Lung (tissue), 12 donors: ENCODE results near the gene PPTC7. TPM values are rescaled to one million over a fixed set of nuclear protein-coding genes. Genes with fewer than 3 reads are reported as not detected.

Experiments
- ATAC-seq: fragments of 200-7000 bp; cut with Tn5 transposase; one replicate; pipeline ENCODE4 v1.9.1; 2020; ENCODE audit warnings: moderate number of reproducible peaks; ENCODE audit not compliant: insufficient read depth, low FRiP score
- DNase-seq, 3 donors: peaks; one replicate each; pipeline ENCODE4 v3.0.0-alpha.2; 2013 to 2017
- H3K27ac ChIP-seq, 2 donors: one replicate each; pipeline ENCODE4 v1.5.1; 2013; ENCODE audit warnings: mild to moderate bottlenecking in 2 of 2, moderate library complexity in 2 of 2, control low read depth in 1 of 2, inconsistent platforms in 1 of 2, low read depth in 1 of 2, low read length in 1 of 2
- H3K27me3 ChIP-seq, 3 donors: one replicate each; pipeline ENCODE4 v1.5.1; 2013; ENCODE audit warnings: low read length in 2 of 3; ENCODE audit not compliant: control insufficient read depth in 3 of 3, insufficient read depth in 3 of 3
- H3K36me3 ChIP-seq, 4 donors: one replicate each; pipeline ENCODE4 v1.5.1; 2013; ENCODE audit warnings: low read length in 4 of 4, mild to moderate bottlenecking in 1 of 4, moderate library complexity in 1 of 4; ENCODE audit not compliant: control insufficient read depth in 4 of 4, insufficient read depth in 4 of 4
- H3K4me1 ChIP-seq, 5 donors: one replicate each; pipeline ENCODE4 v1.5.1; 2013; ENCODE audit warnings: low read length in 5 of 5, mild to moderate bottlenecking in 2 of 5, moderate library complexity in 1 of 5; ENCODE audit not compliant: control insufficient read depth in 5 of 5, insufficient read depth in 5 of 5
- H3K4me3 ChIP-seq: one replicate; pipeline ENCODE4 v1.5.1; 2013; ENCODE audit warnings: mild to moderate bottlenecking, control low read depth, moderate library complexity
- H3K9ac ChIP-seq, 2 donors: one replicate each; pipeline ENCODE4 v1.5.1; 2013; ENCODE audit warnings: low read length in 2 of 2, control low read depth in 1 of 2; ENCODE audit not compliant: insufficient read depth in 1 of 2
- H3K9me3 ChIP-seq, 4 donors: one replicate each; pipeline ENCODE4 v1.5.1; 2013; ENCODE audit warnings: low read length in 3 of 4, mild to moderate bottlenecking in 1 of 4, moderate library complexity in 1 of 4; ENCODE audit not compliant: control insufficient read depth in 4 of 4, insufficient read depth in 3 of 4
- WGBS, 2 donors: extraction: QIAGEN DNeasy Blood & Tissue Kit; methylation state at CpG; one replicate each; pipeline ENCODE4 v1.1.7; 2013; 5-methylcytosine and 5-hydroxymethylcytosine counted together
- polyA plus RNA-seq, 2 donors: library from polyadenylated mRNA; stranded (reverse); fragments of 200-250 nt; gene quantifications; one replicate each; pipeline ENCODE4 v1.2.1, GENCODE V29; 2013
- total RNA-seq, 2 donors: library from RNA; depleted of rRNA in 1 of 2; stranded (reverse); fragments of >200 nt in 1 of 2; gene quantifications; one replicate each; pipeline ENCODE4 v1.2.1, GENCODE V29; 2014 to 2021
- TF ChIP-seq, protein P1 (sequence below): IDR thresholded peaks from 2 replicates; pipeline ENCODE4 v1.5.1; 2012; ENCODE audit warnings: mild to moderate bottlenecking; ENCODE audit errors: control extremely low read depth, extremely low read depth
- donor health status: control.
- donor health status: control.
- donor health status: Bipolar disorder and iron deficiency.
- donor health status: healthy.
- donor health status: DM: yes; HTN: yes; CAD: no.

PPTC7 gene
- total and polyA plus RNA-seq, 4 donors = 7.1 to 23.4 (median 19.3) TPM

DNA sequence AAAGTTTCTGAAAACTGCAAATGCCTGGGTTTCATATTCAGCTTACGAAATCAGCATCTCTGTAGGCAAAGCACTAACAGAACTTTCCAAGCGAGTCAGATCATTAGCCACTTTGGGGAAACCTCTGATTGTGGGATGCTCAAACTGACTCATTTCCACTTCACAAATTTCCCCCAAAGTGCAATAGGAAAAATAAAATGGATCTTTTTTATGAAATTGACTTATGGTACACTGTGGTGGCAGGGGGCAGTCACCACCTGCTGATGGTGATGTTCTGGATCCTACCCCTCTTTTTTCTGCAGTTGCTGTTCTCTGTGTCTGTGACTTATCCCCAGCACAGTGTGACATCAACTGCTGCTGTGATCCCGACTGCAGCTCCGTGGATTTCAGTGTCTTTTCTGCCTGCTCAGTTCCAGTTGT, 36.4 kb upstream of the PPTC7 start:
- WGBS, 2 donors = 81 to 85% methylated on average over 4 of the region's 4 CpGs
- DNase-seq = no peak
- H3K9ac ChIP-seq = no peak overlapping the region
- TF ChIP-seq, protein P1, sequence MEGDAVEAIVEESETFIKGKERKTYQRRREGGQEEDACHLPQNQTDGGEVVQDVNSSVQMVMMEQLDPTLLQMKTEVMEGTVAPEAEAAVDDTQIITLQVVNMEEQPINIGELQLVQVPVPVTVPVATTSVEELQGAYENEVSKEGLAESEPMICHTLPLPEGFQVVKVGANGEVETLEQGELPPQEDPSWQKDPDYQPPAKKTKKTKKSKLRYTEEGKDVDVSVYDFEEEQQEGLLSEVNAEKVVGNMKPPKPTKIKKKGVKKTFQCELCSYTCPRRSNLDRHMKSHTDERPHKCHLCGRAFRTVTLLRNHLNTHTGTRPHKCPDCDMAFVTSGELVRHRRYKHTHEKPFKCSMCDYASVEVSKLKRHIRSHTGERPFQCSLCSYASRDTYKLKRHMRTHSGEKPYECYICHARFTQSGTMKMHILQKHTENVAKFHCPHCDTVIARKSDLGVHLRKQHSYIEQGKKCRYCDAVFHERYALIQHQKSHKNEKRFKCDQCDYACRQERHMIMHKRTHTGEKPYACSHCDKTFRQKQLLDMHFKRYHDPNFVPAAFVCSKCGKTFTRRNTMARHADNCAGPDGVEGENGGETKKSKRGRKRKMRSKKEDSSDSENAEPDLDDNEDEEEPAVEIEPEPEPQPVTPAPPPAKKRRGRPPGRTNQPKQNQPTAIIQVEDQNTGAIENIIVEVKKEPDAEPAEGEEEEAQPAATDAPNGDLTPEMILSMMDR = no peak
- H3K9me3 ChIP-seq = no peaks in the 10 kb centered on the region
- no peak overlapping the region for H3K4me3 ChIP-seq
- ATAC-seq = no peak
- no peak overlapping the region for H3K27ac ChIP-seq
- H3K36me3 ChIP-seq = peaks cover 0 to 7% (median 1%) of the 10 kb centered on the region in 4 donors
- peaks cover 0 to 2% (median 1%) of the 10 kb centered on the region in 5 donors for H3K4me1 ChIP-seq
- no peaks in the 10 kb centered on the region for H3K27me3 ChIP-seq

DNA sequence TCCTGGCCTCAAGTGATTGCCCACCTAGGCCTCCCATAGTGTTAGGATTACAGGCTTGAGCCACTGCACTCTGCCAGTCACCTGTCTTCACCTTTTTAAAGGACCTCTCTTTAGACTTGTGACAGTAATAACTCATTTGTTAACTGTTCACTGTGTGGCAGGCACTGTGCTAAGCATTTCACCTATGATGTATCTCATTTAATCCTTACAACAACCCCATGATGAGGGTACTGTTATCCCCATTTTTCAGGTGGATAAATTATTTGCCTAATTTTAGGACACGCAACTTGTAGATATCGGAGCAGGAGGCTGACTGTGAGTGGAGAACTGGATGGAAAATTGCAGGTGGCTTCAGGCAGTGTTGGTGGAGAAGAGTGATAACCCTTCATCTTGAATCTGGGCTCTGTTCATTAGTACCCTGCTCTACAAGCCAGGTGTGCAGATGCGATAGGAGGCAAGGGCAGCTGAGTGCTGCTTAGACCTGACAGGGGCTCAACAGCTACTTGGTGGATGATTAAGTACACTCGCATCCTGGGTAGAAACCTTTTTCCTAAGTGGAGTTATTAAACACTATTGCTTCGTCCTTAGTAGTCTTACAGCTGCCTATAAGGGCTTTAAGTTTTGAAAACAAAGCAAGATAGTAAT, 33.5 kb upstream of the PPTC7 start:
- Histone ChIP-seq H3K4me1 (peaks cover 0 to 5% (median 2%) of the 10 kb centered on the region in 5 donors), H3K27me3 (no peaks in the 10 kb centered on the region), H3K4me3 (no peak overlapping the region), H3K27ac (no peak overlapping the region), H3K9me3 (no peaks in the 10 kb centered on the region), H3K9ac (no peak overlapping the region), H3K36me3 (peaks cover 0 to 7% (median 1%) of the 10 kb centered on the region in 4 donors)
- DNase-seq = no peak
- WGBS, 2 donors = 75 to 92% methylated on average over 5 of the region's 5 CpGs
- TF ChIP-seq, protein P1 = no peak
- no peak for ATAC-seq

DNA sequence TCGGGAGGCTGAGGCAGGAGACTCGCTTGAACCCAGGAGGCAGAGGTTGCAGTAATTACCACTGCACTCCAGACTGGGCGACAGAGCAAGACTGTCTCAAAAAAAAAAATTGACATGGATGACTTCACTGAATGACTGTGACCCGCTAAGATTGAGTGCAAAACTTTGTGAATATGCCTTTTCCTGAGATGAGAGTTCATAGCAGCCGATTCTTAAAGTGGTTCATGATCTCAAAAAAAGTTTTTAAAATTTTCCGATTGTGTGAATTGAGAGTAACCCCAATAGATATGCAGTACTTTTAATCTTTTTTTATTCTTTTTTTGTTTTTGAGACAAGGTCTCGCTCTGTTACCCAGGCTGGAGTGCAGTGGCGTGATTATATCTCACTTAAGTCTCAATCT, 32.1 kb upstream of the PPTC7 start:
- DNase-seq (no peak), ATAC-seq (no peak)
- Histone ChIP-seq H3K9ac (no peak overlapping the region), H3K4me3 (no peak overlapping the region), H3K36me3 (peaks cover 0 to 7% (median 1%) of the 10 kb centered on the region in 4 donors), H3K27me3 (no peaks in the 10 kb centered on the region), H3K27ac (no peak overlapping the region), H3K9me3 (no peaks in the 10 kb centered on the region), H3K4me1 (peaks cover 0 to 5% (median 2%) of the 10 kb centered on the region in 5 donors)
- TF ChIP-seq, protein P1 = no peak
- 86 to 89% methylated on average over 8 of the region's 8 CpGs for WGBS, 2 donors
